GM10266 (cell line): ENCODE results near the gene HNRNPUL2.
A peak's percentile ranks its signal among the peaks of the same experiment; 100 is the strongest.
"Not testable (repeated sequence)": the region's sequence is repeated elsewhere in the genome, so short reads cannot be mapped to it uniquely, and the experiment has no call there.

Source experiments
- DNase-seq: peaks from one replicate; pipeline ENCODE4 v3.0.0; 2012; ENCODE audit errors: extremely low spot score
- TF ChIP-seq, protein P1 (sequence below): IDR thresholded peaks from 2 replicates; pipeline ENCODE4 v1.5.1; 2012; ENCODE audit warnings: mild to moderate bottlenecking, low read depth; ENCODE audit not compliant: control insufficient read depth, insufficient read depth; ENCODE audit errors: missing control alignments

HNRNPUL2 gene

DNA sequence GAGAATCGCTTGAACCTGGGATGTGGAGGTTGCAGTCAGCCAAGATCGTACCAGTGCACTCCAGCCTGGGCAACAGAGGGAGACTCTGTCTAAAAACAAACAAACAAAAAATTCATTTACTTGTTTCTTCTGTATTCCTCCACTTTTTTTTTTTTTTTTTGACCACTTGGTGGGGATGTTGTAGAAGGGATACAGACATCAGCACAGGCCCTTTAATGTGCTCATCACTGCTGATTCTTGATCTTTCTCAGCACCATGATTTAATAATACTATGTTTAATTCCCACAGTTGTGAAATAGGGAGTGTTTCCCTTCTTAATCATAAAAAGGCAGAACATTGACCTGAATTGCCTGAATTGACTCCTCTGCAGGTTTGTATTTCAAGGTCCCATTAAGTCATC is 5.6 kb upstream of the HNRNPUL2 start:
- DNase-seq: no peak
- TF ChIP-seq, protein P1, sequence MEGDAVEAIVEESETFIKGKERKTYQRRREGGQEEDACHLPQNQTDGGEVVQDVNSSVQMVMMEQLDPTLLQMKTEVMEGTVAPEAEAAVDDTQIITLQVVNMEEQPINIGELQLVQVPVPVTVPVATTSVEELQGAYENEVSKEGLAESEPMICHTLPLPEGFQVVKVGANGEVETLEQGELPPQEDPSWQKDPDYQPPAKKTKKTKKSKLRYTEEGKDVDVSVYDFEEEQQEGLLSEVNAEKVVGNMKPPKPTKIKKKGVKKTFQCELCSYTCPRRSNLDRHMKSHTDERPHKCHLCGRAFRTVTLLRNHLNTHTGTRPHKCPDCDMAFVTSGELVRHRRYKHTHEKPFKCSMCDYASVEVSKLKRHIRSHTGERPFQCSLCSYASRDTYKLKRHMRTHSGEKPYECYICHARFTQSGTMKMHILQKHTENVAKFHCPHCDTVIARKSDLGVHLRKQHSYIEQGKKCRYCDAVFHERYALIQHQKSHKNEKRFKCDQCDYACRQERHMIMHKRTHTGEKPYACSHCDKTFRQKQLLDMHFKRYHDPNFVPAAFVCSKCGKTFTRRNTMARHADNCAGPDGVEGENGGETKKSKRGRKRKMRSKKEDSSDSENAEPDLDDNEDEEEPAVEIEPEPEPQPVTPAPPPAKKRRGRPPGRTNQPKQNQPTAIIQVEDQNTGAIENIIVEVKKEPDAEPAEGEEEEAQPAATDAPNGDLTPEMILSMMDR: no peak

GRCh38 chr11:62730076-62730475 is 2.8 kb upstream of the HNRNPUL2 start:
- DNase-seq: not testable (repeated sequence)

DNA sequence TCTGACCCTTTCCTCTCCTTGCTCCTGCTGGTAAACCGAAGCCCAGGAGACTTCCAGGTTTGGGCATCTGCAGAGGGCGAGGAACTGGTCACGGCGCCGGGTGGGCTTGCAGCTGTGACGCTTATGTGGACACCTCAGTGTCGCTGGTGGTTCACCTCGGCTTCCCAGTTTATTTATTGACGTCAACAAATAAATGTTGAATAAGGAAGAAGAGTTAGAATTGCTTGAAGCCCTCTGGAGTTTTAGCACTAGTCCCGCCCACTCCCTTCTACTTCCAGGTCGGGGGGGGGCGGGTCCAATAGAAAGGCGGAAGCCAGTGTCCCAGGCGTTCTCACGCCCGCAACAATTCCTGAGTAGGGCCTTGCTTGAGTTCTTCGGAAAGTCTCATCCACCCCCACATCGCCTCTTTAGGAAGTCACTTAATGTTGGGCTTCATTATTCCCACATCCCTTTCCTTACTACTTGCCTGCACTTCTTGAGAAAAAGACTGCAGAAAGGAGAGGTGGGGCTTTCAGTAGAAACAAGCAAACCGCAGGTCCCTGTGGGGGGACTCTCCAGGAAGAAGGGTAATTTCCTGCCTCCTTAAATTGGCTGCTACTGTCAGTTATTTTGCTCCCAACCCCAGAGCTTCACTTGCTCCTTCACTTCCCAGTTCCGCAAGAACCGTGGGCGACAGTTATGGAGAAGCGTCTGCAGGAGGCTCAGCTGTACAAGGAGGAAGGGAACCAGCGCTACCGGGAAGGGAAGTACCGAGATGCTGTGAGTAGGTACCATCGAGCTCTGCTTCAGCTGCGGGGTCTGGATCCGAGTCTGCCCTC is 1.1 kb upstream of the HNRNPUL2 start, which contains the start of gene TTC9C:
Gene TTC9C, plus strand, starts transcription at position 316 of the 818 bp plus-strand sequence. Its CDS starts 363 bp downstream, at position 679.
- DNase-seq: peak; percentile 77
- TF ChIP-seq, protein P1: no peak

DNA sequence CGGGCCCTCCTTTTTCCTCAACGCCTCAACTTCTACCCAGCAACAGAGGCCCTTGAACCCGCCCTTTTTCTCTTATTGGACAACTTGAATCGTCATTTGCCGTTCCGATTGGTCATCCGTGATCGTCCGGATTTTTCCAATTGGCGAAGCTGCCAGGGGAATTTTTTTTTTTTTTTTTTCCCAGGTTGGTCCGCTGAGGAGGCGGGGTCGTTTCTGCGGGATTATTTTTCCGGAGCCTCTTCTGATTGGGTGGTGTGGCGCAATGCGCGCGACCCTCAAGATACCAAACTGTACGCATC is 564 bp upstream of the HNRNPUL2 start:
- peak; percentile 88 for DNase-seq
- TF ChIP-seq, protein P1: no peak

- TF ChIP-seq, protein P1: peak; percentile 5
Measured at GRCh38 chr11:62726915-62727164, 417 bp downstream of the HNRNPUL2 start.

GRCh38 chr11:62726156-62726914 is 922 bp downstream of the HNRNPUL2 start:
- TF ChIP-seq, protein P1: no peak
- no peak for DNase-seq

More at GRCh38 chr11:62726915-62727164, 417 bp downstream of the HNRNPUL2 start:
- DNase-seq: no peak

- TF ChIP-seq, protein P1: no peak
- no peak for DNase-seq
Measured at GRCh38 chr11:62725646-62726045, 1.6 kb downstream of the HNRNPUL2 start.
